Uterus (tissue), 4 donors: ENCODE results near the gene AZIN2. TPM values are rescaled to one million over a fixed set of nuclear protein-coding genes. Genes with fewer than 3 reads are reported as not detected.

ENCODE experiments used
- DNase-seq, 2 donors: peaks; one replicate each; pipeline ENCODE4 v3.0.0-alpha.2; 2019 to 2020
- H3K27ac ChIP-seq, 2 donors: fragments of 200-600 bp; sonication (generic); 1 replicate in 1 of 2; 2 replicates in 1 of 2; pipeline ENCODE4 v1.5.1; 2016 to 2018
- H3K27me3 ChIP-seq, 2 donors: fragments of 200-600 bp; sonication (generic); one replicate each; pipeline ENCODE4 v1.5.1; 2018 to 2019; ENCODE audit warnings: control low read depth in 1 of 2
- H3K36me3 ChIP-seq, 2 donors: fragments of 200-600 bp; sonication (generic); one replicate each; pipeline ENCODE4 v1.5.1; 2019; ENCODE audit warnings: control low read depth in 1 of 2
- H3K4me1 ChIP-seq, 2 donors: fragments of 200-600 bp; sonication (generic); one replicate each; pipeline ENCODE4 v1.5.1; 2018 to 2019; ENCODE audit warnings: control low read depth in 1 of 2
- H3K4me3 ChIP-seq, 2 donors: fragments of 200-600 bp; sonication (generic); 1 replicate in 1 of 2; 2 replicates in 1 of 2; pipeline ENCODE4 v1.5.1; 2018 to 2019; ENCODE audit warnings: mild to moderate bottlenecking in 1 of 2
- H3K9me3 ChIP-seq, 2 donors: fragments of 200-600 bp; sonication (generic); one replicate each; pipeline ENCODE4 v1.5.1; 2019; ENCODE audit warnings: control low read depth in 1 of 2
- CTCF ChIP-seq, 4 experiments: fragments of 200-600 bp in 2 of 4; fragments of 450-650 bp in 2 of 4; sonication (generic) in 2 of 4; IDR thresholded peaks; one replicate each; pipeline ENCODE4 v1.5.1; 2016 to 2019; ENCODE audit warnings: antibody characterized with exemption in 4 of 4, mild to moderate bottlenecking in 2 of 4, moderate library complexity in 1 of 4
- POLR2A ChIP-seq, 2 donors: fragments of 450-650 bp; IDR thresholded peaks; one replicate each; pipeline ENCODE4 v1.6.1; 2016; ENCODE audit warnings: antibody characterized with exemption in 2 of 2, mild to moderate bottlenecking in 1 of 2, moderate library complexity in 1 of 2
- intact Hi-C: fragments of 100-400 bp; cut with DNase I; formaldehyde crosslinking; loops from one replicate; pipeline ENCODE4 v1.15.1; 2023; ENCODE audit warnings: low total_unique reads
- total RNA-seq, 4 donors: library from RNA; depleted of rRNA in 3 of 4; stranded (reverse); fragments of >200 nt in 3 of 4; gene quantifications; one replicate each; pipeline versions ENCODE4 v1.1.0 to v1.2.4, GENCODE V29; 2014 to 2023
- donor health status: DM: yes; HTN: yes; CAD: no.

AZIN2 gene
- total RNA-seq, 4 donors from 2014 or later, result 1.2 to 16.1 (median 6.9) TPM

- H3K9me3 ChIP-seq, result no peaks in the 10 kb centered on the region
- TF ChIP-seq POLR2A (IDR thresholded peaks at IDR 0.05) (no peak), CTCF (IDR thresholded peaks at IDR 0.05) (no peak)
- no peaks in the 10 kb centered on the region for H3K27me3 ChIP-seq
- DNase-seq, result no peak
- no peaks in the 10 kb centered on the region for H3K4me1 ChIP-seq
- intact Hi-C loops, result no loop called here
- H3K27ac ChIP-seq, result no peak overlapping the region
- H3K4me3 ChIP-seq, result no peak overlapping the region
- no peaks in the 10 kb centered on the region for H3K36me3 ChIP-seq
Measured at GRCh38 chr1:33167650-33168447, 86.9 kb downstream of the AZIN2 start.

GRCh38 chr1:33168556-33169289 lies 87.8 kb downstream of the AZIN2 start:
- no peaks in the 10 kb centered on the region for H3K4me1 ChIP-seq
- TF ChIP-seq POLR2A (IDR thresholded peaks at IDR 0.05), result no peak
- no peak for TF ChIP-seq CTCF (IDR thresholded peaks at IDR 0.05)
- no peak for DNase-seq
- no peak overlapping the region for H3K27ac ChIP-seq
- H3K4me3 ChIP-seq, result no peak overlapping the region
- no peaks in the 10 kb centered on the region for H3K9me3 ChIP-seq
- H3K27me3 ChIP-seq, result no peaks in the 10 kb centered on the region
- H3K36me3 ChIP-seq, result no peaks in the 10 kb centered on the region
- intact Hi-C loops, result no loop called here

GRCh38 chr1:33169290-33170055 lies 88.5 kb downstream of the AZIN2 start:
- intact Hi-C loops, result no loop called here
- TF ChIP-seq POLR2A (IDR thresholded peaks at IDR 0.05) (no peak), CTCF (IDR thresholded peaks at IDR 0.05) (no peak)
- H3K4me1 ChIP-seq, result no peaks in the 10 kb centered on the region
- no peak overlapping the region for H3K4me3 ChIP-seq
- no peaks in the 10 kb centered on the region for H3K36me3 ChIP-seq
- H3K27ac ChIP-seq, result no peak overlapping the region
- H3K9me3 ChIP-seq, result no peaks in the 10 kb centered on the region
- DNase-seq, result no peak
- no peaks in the 10 kb centered on the region for H3K27me3 ChIP-seq

Other genes starting within 250 kb of the AZIN2 start
- 10 to 100 TPM in 1 of 4 donors, 1 to 10 TPM in 2, not detected in 1; 1.2 to 71.1 (median 3.7) TPM for gene FNDC5, start 210.2 kb upstream of the AZIN2 start, total RNA-seq
- under 1 TPM in 2 of 4 donors, not detected in 2; 0.76 to 0.79 TPM for gene HPCA, start 194.7 kb upstream of the AZIN2 start, total RNA-seq
- gene TMEM54, start 179.8 kb upstream of the AZIN2 start, total RNA-seq, result 10 to 100 TPM; 18.4 to 57.4 (median 34.8) TPM
- gene RNF19B, start 116.3 kb upstream of the AZIN2 start, total RNA-seq, result 10 to 100 TPM; 13.2 to 23.4 (median 17.4) TPM
- 100 to 1,000 TPM in 2 of 4 donors, 10 to 100 TPM in 2; 47.6 to 126 (median 89.2) TPM for gene AK2, start 44.3 kb upstream of the AZIN2 start, total RNA-seq
- 1 to 10 TPM in 2 of 4 donors, under 1 TPM in 2; 0.26 to 9.4 (median 1.4) TPM for gene TRIM62, start 100.9 kb downstream of the AZIN2 start, total RNA-seq
- gene ZNF362, start 175.3 kb downstream of the AZIN2 start, total RNA-seq, result 10 to 100 TPM in 3 of 4 donors, 1 to 10 TPM in 1; 9.2 to 45.3 (median 25.8) TPM
- under 1 TPM in 1 of 4 donors, not detected in 3; 0.58 TPM for gene A3GALT2, start 239.9 kb downstream of the AZIN2 start, total RNA-seq